22Rv1 (cell line): ENCODE results near the gene ZNF26.
"Not testable (repeated sequence)": the region's sequence is repeated elsewhere in the genome, so short reads cannot be mapped to it uniquely, and the experiment has no call there.

ENCODE experiments used
- H3K27ac ChIP-seq: fragments of 450-650 bp; 2 replicates; pipeline ENCODE4 v1.5.1; 2017
- ZFX ChIP-seq: fragments of 450-650 bp; IDR thresholded peaks from 2 replicates; pipeline ENCODE4 v1.6.1; 2017; ENCODE audit warnings: antibody characterized with exemption, borderline replicate concordance
- TF ChIP-seq, protein P1 (sequence below): fragments of 450-650 bp; IDR thresholded peaks from 2 replicates; pipeline ENCODE4 v1.5.1; 2017; ENCODE audit warnings: mild to moderate bottlenecking

The ZNF26 gene

DNA sequence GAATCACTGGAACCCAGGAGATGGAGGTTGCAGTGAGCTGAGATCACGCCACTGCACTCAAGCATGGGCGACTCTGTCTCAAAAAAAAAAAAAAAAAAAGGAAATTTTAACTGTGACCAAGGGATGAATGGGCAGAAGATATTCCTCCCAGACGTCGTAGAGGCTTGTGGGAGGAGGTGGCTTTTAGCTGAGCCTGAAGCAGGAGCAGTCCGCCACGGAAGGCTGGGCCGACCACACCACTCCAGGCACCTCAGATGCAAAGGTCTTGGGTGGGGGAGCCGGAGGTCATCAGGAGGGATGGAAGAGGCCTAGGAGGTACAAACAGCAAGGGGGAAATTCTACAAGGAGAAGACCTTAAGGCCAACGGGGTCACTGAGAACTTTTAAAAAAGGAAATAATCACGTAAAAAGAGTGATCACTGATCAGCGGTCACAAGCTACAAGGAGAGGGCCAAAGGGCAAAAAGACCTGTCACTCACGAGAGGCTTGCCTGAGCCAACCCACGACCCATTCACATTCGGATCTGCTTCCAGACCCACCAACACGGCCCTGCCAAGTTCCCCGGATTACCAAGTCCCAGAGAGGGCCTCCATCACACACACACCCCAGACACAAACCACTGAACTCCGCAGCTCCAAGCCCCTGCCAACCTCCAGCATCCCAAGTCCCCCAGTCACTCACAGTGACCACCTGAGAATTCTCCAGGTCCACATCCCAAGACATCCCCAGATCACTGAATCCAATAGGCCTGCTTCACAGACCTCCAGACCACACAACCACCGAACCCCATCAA lies 33.6 kb upstream of the ZNF26 start:
- H3K27ac ChIP-seq: no peak overlapping the region
- TF ChIP-seq ZFX: no peak
- TF ChIP-seq, protein P1, sequence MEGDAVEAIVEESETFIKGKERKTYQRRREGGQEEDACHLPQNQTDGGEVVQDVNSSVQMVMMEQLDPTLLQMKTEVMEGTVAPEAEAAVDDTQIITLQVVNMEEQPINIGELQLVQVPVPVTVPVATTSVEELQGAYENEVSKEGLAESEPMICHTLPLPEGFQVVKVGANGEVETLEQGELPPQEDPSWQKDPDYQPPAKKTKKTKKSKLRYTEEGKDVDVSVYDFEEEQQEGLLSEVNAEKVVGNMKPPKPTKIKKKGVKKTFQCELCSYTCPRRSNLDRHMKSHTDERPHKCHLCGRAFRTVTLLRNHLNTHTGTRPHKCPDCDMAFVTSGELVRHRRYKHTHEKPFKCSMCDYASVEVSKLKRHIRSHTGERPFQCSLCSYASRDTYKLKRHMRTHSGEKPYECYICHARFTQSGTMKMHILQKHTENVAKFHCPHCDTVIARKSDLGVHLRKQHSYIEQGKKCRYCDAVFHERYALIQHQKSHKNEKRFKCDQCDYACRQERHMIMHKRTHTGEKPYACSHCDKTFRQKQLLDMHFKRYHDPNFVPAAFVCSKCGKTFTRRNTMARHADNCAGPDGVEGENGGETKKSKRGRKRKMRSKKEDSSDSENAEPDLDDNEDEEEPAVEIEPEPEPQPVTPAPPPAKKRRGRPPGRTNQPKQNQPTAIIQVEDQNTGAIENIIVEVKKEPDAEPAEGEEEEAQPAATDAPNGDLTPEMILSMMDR: no peak

DNA sequence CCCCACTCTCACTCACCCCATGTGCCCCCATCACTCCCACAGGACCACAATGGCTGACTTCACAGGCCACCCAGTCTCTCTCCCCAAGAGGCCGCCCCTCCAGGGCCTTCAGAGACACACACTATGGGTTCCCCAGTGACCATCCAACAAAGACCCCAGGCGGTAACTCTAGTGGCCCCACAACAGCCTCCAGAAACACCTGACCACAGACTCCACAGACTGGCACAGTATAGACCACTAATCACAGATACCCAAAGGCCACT lies 33.1 kb upstream of the ZNF26 start:
- no peak overlapping the region for H3K27ac ChIP-seq
- TF ChIP-seq, protein P1: no peak
- TF ChIP-seq ZFX: no peak

DNA sequence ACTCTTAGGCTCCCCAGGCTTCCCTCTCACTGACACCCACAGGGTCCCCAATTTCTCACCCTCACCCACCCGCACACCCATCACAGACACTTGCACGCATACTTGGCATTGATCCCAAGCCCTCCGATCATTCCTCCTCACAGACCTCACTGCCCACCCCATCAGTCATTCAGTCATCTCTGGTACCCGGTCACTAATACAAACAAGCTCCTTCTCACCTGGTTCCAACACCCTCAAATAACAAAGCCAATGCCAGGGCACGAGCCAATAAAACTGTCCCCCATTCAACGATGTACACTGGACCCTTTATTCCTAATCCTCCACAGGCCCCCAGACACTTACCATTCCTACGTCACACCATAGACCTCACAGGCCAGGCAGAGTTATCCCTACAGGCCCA lies 32.4 kb upstream of the ZNF26 start:
- no peak overlapping the region for H3K27ac ChIP-seq
- TF ChIP-seq, protein P1: no peak
- no peak for TF ChIP-seq ZFX

DNA sequence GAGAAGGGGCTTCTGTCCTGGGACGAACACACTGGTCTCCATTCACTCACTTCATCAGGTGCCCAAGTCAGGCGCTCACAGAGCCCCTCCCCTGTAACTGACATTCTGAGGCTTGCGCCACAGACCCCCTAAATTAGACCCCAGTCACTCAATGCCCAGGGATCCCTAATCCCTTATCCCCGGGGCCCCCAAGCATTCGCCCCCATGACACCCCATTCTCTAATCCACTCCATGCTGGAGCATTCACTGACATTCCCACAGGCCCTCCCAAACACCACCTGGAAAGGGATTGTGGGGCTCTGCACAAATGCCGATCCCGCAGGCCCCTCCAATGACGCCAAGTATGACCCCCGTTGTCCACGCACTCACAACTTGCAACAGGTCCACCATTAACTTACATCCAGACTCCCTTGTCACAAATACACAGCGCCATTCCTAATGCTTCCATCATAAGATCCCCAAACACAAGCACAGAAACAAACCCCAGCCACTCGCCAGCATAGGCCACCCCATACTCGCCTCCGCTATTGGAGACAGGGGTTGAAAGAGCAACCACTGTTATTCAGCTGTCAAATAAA lies 31.6 kb upstream of the ZNF26 start:
- TF ChIP-seq, protein P1: no peak
- TF ChIP-seq ZFX: no peak
- no peak overlapping the region for H3K27ac ChIP-seq

DNA sequence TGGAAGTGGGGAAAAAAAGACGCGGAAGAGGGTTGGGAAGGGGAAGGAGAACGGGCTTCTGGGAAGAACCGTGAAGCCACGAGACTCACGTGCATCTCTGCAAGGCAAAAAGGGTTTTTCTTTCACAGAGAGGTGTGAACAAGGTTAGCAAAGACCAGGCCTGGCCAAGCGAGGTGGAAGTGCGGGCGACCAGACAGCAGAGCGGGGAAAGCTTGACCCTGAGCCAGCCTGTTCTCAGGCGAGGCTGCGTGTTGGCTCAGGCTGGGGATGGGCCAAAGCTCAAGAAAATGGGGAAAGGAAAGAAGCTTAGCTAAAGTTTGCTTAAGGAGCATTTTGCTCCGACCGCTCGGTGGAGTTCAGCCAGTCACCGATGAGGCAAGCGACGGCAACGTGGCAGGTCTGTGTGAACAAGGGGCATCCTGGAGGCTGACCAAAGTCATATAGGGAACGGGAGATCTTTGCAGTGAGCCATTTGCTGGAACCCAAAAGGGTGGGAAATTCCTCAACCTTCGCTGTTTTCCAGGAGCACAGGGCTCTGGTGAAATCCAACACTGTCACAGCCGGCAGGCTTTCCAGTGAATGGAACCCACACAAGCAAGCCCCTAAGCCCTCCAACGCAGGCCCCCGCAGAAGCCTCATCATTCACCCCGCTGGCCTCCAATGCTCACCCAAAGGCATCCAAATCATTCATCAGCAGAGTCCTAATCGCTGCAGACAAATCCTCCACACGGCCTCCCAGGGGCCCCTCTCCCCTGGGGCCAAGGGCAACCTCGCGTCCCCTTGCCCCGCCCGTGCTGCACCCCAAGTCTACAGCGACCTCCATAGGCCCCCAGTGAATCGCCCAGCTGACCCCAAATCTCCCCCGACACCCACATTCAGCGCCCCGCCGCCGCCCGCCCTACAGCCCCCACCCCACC lies 30.8 kb upstream of the ZNF26 start:
- TF ChIP-seq ZFX: no peak
- H3K27ac ChIP-seq: peak overlapping the region; percentile 67

DNA sequence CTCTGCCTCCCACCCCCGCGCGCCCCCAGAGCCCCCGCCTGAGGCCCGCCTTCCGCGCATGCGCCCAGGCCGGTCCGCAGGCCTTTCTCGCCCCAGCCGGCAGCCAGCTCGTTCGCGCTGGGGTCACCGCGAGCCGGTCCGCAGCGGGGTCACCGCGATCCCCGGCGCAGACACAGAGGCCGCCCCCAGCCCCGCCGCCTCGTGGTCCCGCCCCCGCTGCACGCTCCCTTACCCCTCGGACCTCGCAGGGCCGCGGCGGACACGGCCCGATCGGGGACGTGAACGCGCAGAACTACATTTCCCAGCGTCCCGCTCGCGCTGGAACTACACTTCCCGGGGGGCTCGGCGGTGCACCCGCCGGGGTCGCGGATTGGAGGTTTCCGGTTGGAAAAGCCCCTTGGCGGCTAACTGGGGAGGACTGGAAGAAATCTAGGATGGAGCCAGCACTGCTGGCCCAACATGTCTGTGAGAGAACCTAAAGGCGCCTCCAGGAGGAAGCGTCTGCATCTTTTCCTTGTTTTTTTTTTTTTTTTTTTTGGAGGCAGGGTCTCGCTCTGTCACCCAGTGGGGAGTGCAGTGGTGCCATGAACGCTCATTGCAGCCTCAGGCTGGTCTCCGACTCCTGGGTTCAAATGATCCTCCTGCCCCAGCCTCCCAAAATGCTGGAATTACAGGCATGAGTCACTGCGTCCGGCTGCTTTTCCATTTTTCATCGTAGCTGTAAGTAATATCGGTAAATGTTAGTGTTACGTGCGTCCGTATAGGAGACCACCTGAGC lies 30.0 kb upstream of the ZNF26 start, which contains the start of gene ZNF605:
TSS of gene ZNF605 (minus strand) at position 296 of the 778 bp plus-strand sequence. CDS start 10,671 bp downstream, outside the sequence.
- TF ChIP-seq ZFX: no peak
- TF ChIP-seq, protein P1: no peak

DNA sequence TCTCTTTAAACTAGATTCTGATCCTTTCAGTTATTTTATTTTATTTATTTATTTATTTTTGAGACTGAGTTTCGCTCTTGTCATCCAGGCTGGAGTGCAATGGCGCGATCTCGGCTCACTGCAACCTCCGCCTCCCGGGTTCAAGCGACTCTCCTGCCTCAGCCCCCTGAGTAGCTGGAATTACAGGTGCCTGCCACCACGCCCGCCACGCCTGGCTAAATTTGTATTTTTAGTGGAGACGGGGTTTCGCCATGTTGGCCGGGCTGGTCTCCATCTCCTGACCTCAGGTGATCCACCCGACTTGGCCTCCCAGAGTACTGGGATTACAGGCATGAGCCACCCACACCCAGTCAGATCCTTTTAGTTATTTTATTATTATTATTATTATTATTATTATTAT lies 24.4 kb upstream of the ZNF26 start:
- not testable (repeated sequence) for H3K27ac ChIP-seq

More for the DNA sequence above, 30.0 kb upstream of the ZNF26 start, which contains the start of gene ZNF605:
- peak within 1 kb of the TSS; percentile 67 for H3K27ac ChIP-seq

DNA sequence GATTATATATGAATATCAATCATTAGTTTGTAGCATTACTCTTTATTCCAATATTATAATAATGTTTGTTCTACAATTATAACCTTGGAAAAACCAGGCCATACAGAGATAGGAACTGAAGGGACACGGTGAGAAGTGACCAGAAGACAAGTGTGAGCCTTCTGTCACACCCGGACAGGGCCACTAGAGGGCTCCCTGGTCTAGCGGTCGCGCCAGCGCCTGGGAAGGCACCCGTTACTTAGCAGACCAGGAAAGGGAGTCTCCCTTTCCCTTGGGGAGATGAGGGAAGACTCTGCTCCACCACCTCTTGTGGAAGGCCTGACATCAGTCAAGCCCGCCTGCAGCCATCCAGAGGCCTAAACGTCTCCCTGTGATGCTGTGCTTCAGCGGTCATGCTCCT lies 22.2 kb upstream of the ZNF26 start:
- H3K27ac ChIP-seq: not testable (repeated sequence)
- TF ChIP-seq, protein P1: peak; percentile 87
